A549 treated with RU486 at 1 μM for 4 hours (cell line): ENCODE measurements around the gene MBLAC2. TPM values are rescaled to one million over a fixed set of nuclear protein-coding genes. Genes with fewer than 3 reads are reported as not detected.

Source experiments
- total RNA-seq: library from RNA; stranded (reverse); fragments of 200-300 nt; extraction: Qiagen RNA extraction; gene quantifications from 5 replicates; pipeline ENCODE4 v1.2.3, GENCODE V29; 2022; ENCODE audit warnings: low read depth

MBLAC2 gene
- 1.1 to 3.3 TPM (median 3.1 TPM) in 5 replicates for total RNA-seq

GRCh38 chr5:90474235-90475107, at the start of gene MBLAC2, which contains the start of gene POLR3G:
TSS of gene MBLAC2 (minus strand) at chr5:90474771. CDS start at chr5:90474292, 479 bp downstream.
TSS of gene POLR3G (plus strand) at chr5:90474864. CDS start at chr5:90485568, 10,704 bp downstream.

DNA sequence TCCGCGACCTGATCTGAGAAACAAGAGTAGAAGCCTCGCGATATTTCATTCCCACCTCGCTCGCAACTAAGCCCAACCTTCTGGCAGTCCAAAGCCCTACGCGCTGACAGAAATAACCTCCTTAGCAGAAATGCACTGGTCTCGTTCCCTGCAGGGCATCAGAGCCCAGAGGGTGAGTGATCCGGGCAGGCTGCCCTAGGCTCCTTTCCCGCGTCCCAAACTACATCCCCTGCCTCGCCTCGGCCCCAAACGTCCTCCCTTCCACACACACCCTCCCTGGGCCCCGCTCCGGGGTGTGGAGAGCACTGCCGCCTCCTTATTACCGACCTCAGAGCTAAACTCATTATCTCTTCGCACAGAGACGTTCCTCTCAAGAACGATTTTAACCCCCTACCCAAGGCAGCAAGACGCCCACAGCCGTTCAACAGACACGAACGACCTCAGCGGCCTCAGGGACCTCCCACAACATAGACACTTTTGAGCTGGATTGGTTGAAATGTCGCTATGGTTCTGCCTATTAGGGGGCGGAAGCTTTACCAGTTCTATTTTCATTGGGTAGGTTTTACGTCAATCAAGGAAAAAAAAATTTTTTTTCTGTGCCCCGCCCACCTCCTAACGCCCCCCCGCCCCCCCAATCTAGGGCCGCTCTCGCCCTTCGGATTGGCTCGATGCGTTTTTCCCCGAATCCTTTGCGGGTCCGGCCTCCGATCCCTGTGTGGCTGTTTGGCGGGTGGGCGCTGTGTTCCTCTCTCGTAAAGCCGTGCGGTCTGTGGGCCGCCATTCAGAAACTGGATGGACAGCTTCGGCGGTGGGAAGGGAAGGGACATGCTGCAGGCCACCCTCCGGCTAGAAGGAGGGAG, 65.0 kb downstream of the MBLAC2 start, which contains the start of gene CETN3:
Gene CETN3 (minus strand): TSS at position 439 of the 860 bp plus-strand sequence. CDS start 95 bp downstream, at position 344.

Other genes starting within 250 kb of the MBLAC2 start
- gene CETN3, start 65.0 kb downstream of the MBLAC2 start, total RNA-seq: 15.7 to 32.5 TPM (median 24.0 TPM) in 5 replicates
- gene POLR3G, start 93 bp upstream of the MBLAC2 start, total RNA-seq: 12.6 to 19.9 TPM (median 14.5 TPM) in 5 replicates
- 3.8 to 10.6 TPM (median 8.4 TPM) in 5 replicates for gene LYSMD3, start 54.8 kb upstream of the MBLAC2 start, total RNA-seq
- 0.42 to 1.1 TPM (median 0.82 TPM) in 5 replicates for gene ADGRV1, start 84.0 kb upstream of the MBLAC2 start, total RNA-seq